HUES6 (cell line): ENCODE results near the gene GREM2.

ENCODE experiments used
- H3K27ac ChIP-seq: 2 replicates; pipeline ENCODE4 v1.7.0; 2013; ENCODE audit warnings: low read depth, mild to moderate bottlenecking, low read length, inconsistent platforms
- H3K27me3 ChIP-seq: 2 replicates; pipeline ENCODE4 v1.6.1; 2013; ENCODE audit warnings: low read length; ENCODE audit not compliant: control insufficient read depth, insufficient read depth
- H3K36me3 ChIP-seq: 2 replicates; pipeline ENCODE4 v1.6.1; 2013; ENCODE audit warnings: low read length; ENCODE audit not compliant: control insufficient read depth, insufficient read depth
- H3K4me1 ChIP-seq: 2 replicates; pipeline ENCODE4 v1.6.1; 2013; ENCODE audit warnings: low read length; ENCODE audit not compliant: control insufficient read depth, insufficient read depth
- H3K4me3 ChIP-seq: 2 replicates; pipeline ENCODE4 v1.5.1; 2013; ENCODE audit warnings: low read depth, low read length
- H3K9ac ChIP-seq: one replicate; pipeline ENCODE4 v1.6.1; 2013; ENCODE audit warnings: mild to moderate bottlenecking, low read length
- H3K9me3 ChIP-seq: 2 replicates; pipeline ENCODE4 v1.6.1; 2013; ENCODE audit warnings: low read depth, low read length; ENCODE audit not compliant: control insufficient read depth, insufficient read depth

The GREM2 gene

DNA sequence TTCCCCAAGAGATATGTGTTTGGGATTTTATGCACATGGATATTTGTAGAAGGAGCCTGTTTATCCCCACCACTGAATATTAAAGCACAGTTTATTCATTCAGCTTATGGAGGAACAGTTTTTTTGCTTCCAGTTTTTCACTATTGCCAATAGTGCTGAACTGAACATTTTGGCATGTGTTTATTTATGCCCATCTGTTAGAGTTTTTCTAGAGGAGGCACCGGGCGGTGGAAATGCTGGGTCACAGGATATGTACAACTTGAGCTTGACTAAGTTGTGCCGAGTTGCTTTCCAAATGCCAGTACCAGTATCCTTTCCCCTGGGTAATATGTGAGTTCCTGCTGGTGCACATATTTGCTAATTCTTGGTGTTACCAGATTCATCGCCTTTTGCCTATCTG lies 111.3 kb downstream of the GREM2 start:
- Histone ChIP-seq H3K4me1 (peaks cover 6% of the 10 kb centered on the region; the same call in 1 of the 2 replicates), H3K27me3 (no peaks in the 10 kb centered on the region), H3K4me3 (no peak overlapping the region), H3K36me3 (no peaks in the 10 kb centered on the region), H3K9ac (no peak overlapping the region), H3K27ac (no peak overlapping the region), H3K9me3 (no peaks in the 10 kb centered on the region)

GRCh38 chr1:240499012-240499411 lies 112.9 kb downstream of the GREM2 start:
- no peaks in the 10 kb centered on the region for H3K27me3 ChIP-seq
- no peaks in the 10 kb centered on the region for H3K36me3 ChIP-seq
- no peak overlapping the region for H3K4me3 ChIP-seq
- H3K27ac ChIP-seq, result no peak overlapping the region; the same call in 1 of the 2 replicates
- H3K9ac ChIP-seq, result no peak overlapping the region
- H3K4me1 ChIP-seq, result peaks cover 6% of the 10 kb centered on the region; the same call in 1 of the 2 replicates
- no peaks in the 10 kb centered on the region for H3K9me3 ChIP-seq

DNA sequence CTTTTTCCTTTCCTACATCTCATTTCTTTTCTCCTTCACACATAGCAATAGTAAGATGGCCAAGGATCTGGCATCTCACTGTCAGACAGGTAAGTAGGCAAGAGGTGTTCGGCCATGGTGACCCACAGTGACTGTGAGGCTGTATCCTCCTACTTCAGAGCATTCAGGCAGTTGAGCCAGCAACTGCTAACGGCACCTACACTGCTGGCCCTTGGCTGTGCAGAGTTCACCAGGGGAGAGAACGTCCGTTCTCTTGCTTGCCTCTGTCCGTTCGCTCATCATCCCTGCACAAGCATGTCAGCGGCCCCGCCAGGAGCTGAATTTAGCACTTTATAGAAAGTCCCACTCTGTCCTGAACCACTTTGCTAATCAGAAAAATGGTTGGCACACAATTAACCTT lies 113.6 kb downstream of the GREM2 start:
- Histone ChIP-seq H3K27me3 (no peaks in the 10 kb centered on the region), H3K4me1 (peaks cover 6% of the 10 kb centered on the region; the same call in 1 of the 2 replicates), H3K4me3 (no peak overlapping the region), H3K9ac (no peak overlapping the region), H3K36me3 (no peaks in the 10 kb centered on the region), H3K9me3 (no peaks in the 10 kb centered on the region), H3K27ac (no peak overlapping the region; the same call in 1 of the 2 replicates)

DNA sequence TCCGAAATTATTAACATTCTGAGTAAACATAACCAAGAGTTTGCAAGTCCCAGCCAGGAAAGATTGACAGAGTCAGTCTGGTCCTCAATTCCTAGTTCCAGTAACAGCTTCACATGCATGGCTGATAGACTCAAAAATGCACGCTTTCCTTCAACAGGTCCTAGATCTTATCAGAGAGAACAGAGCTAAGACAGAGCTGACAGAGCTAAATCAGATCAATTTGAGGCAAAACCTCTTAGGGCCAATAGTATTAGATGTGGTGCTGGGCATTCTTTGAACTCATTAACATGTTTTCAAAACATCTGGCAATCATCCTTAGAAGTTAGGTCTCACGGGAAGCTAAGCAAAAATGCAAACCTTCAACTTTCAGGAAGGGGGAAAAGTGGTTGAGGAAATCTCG lies 114.0 kb downstream of the GREM2 start:
- H3K9me3 ChIP-seq, result no peaks in the 10 kb centered on the region
- no peak overlapping the region for H3K4me3 ChIP-seq
- no peak overlapping the region for H3K9ac ChIP-seq
- peaks cover 6% of the 10 kb centered on the region; the same call in 1 of the 2 replicates for H3K4me1 ChIP-seq
- H3K27me3 ChIP-seq, result no peaks in the 10 kb centered on the region
- H3K27ac ChIP-seq, result no peak overlapping the region
- no peaks in the 10 kb centered on the region for H3K36me3 ChIP-seq

- Histone ChIP-seq H3K4me1 (peaks cover 6% of the 10 kb centered on the region; the same call in 1 of the 2 replicates), H3K4me3 (no peak overlapping the region), H3K27ac (no peak overlapping the region), H3K9me3 (no peaks in the 10 kb centered on the region), H3K27me3 (no peaks in the 10 kb centered on the region), H3K36me3 (no peaks in the 10 kb centered on the region), H3K9ac (no peak overlapping the region)
Observed at GRCh38 chr1:240496941-240497340, 115.0 kb downstream of the GREM2 start.

GRCh38 chr1:240496356-240496755 lies 115.6 kb downstream of the GREM2 start:
- H3K4me1 ChIP-seq, result peaks cover 8% of the 10 kb centered on the region

GRCh38 chr1:240495601-240496000 lies 116.4 kb downstream of the GREM2 start:
- no peak overlapping the region for H3K4me3 ChIP-seq
- H3K36me3 ChIP-seq, result no peaks in the 10 kb centered on the region
- H3K9ac ChIP-seq, result no peak overlapping the region
- no peaks in the 10 kb centered on the region for H3K9me3 ChIP-seq
- no peak overlapping the region for H3K27ac ChIP-seq
- no peaks in the 10 kb centered on the region for H3K27me3 ChIP-seq
- peaks cover 16% of the 10 kb centered on the region for H3K4me1 ChIP-seq

More at GRCh38 chr1:240496356-240496755, 115.6 kb downstream of the GREM2 start:
- Histone ChIP-seq H3K27me3 (no peaks in the 10 kb centered on the region), H3K36me3 (no peaks in the 10 kb centered on the region), H3K27ac (no peak overlapping the region), H3K9ac (no peak overlapping the region), H3K4me3 (no peak overlapping the region), H3K9me3 (no peaks in the 10 kb centered on the region)

- Histone ChIP-seq H3K9ac (no peak overlapping the region), H3K36me3 (no peaks in the 10 kb centered on the region), H3K4me3 (peak overlapping the region; percentile 57), H3K4me1 (peaks cover 10% of the 10 kb centered on the region), H3K27ac (no peak overlapping the region), H3K27me3 (no peaks in the 10 kb centered on the region; the same call in 1 of the 2 replicates), H3K9me3 (no peaks in the 10 kb centered on the region)
Observed at GRCh38 chr1:240492832-240493440, 119.0 kb downstream of the GREM2 start.

GRCh38 chr1:240491796-240492195 lies 120.2 kb downstream of the GREM2 start:
- Histone ChIP-seq H3K27me3 (no peaks in the 10 kb centered on the region; the same call in 1 of the 2 replicates), H3K4me3 (no peak overlapping the region), H3K9me3 (no peaks in the 10 kb centered on the region), H3K9ac (no peak overlapping the region), H3K27ac (no peak overlapping the region), H3K4me1 (peaks cover 10% of the 10 kb centered on the region), H3K36me3 (no peaks in the 10 kb centered on the region)

- no peaks in the 10 kb centered on the region; the same call in 1 of the 2 replicates for H3K27me3 ChIP-seq
Observed at GRCh38 chr1:240491156-240491555, 120.8 kb downstream of the GREM2 start.

DNA sequence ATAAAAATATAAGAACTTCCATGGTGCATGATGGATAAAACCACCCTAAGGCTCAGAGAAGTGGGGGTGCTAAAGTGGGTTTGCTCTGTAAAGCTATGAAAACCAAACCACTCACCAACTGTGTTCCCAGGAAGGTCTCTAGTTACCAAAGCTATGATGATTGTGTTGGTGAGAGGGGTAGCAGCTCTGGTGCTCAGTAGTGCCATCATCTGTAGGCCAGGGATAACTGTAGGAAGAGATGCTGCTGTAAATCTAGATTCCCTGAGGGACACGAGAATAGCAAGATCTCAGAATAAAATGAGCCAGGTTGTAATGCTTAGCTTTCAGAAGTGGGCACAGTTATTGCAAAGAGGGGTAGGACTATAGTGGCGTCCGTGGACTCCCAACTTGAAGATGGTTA lies 124.5 kb downstream of the GREM2 start:
- Histone ChIP-seq H3K36me3 (no peaks in the 10 kb centered on the region), H3K4me3 (no peak overlapping the region), H3K9me3 (no peaks in the 10 kb centered on the region), H3K4me1 (peaks cover 10% of the 10 kb centered on the region), H3K27me3 (no peaks in the 10 kb centered on the region; the same call in 1 of the 2 replicates), H3K9ac (no peak overlapping the region), H3K27ac (no peak overlapping the region)

More at GRCh38 chr1:240491156-240491555, 120.8 kb downstream of the GREM2 start:
- no peak overlapping the region for H3K9ac ChIP-seq
- H3K36me3 ChIP-seq, result no peaks in the 10 kb centered on the region
- no peak overlapping the region for H3K4me3 ChIP-seq
- H3K9me3 ChIP-seq, result no peaks in the 10 kb centered on the region
- peaks cover 10% of the 10 kb centered on the region for H3K4me1 ChIP-seq
- no peak overlapping the region for H3K27ac ChIP-seq
